ENCODE results near the gene INPP5A.

INPP5A gene

GRCh38 chr10:132536877-132537683 is 507 bp upstream of the INPP5A start:
- H3K27me3 ChIP-seq (ENCODE audit: control insufficient read depth, low read length), result no peaks in the 10 kb centered on the region
- H3K9me3 ChIP-seq (ENCODE audit: control insufficient read depth, insufficient read depth, low read length), result no peaks in the 10 kb centered on the region
- H4K20me1 ChIP-seq (ENCODE audit: control insufficient read depth, insufficient read depth, low read depth, low read length), result no peaks in the 10 kb centered on the region
- H3K79me2 ChIP-seq (ENCODE audit: control insufficient read depth, low read length), result peaks cover 10% of the 10 kb centered on the region
- H3K4me2 ChIP-seq (ENCODE audit: low read length), result peak overlapping the region; percentile 68
- peaks cover 28% of the 10 kb centered on the region for H3K4me1 ChIP-seq (ENCODE audit: control insufficient read depth, low read length)
- H3K9me2 ChIP-seq (replicated peaks; ENCODE audit: control insufficient read depth, low read length), result no peaks in the 10 kb centered on the region
- H3K4me3 ChIP-seq (ENCODE audit: low read length), result peak overlapping the region; percentile 71
- H3K27ac ChIP-seq (ENCODE audit: low read depth, low read length), result no peak overlapping the region
- no peaks in the 10 kb centered on the region for H3K36me3 ChIP-seq (ENCODE audit: control insufficient read depth, low read length)
- TF ChIP-seq CTCF (IDR thresholded peaks at IDR 0.05; ENCODE audit: low read depth, low read length, poor library complexity, severe bottlenecking) (no peak), EZH2phosphoT487 (IDR thresholded peaks at IDR 0.05; ENCODE audit: borderline replicate concordance, low read length) (no peak)
- H3F3A ChIP-seq (ENCODE audit: control insufficient read depth, insufficient read depth), result no peaks in the 10 kb centered on the region

DNA sequence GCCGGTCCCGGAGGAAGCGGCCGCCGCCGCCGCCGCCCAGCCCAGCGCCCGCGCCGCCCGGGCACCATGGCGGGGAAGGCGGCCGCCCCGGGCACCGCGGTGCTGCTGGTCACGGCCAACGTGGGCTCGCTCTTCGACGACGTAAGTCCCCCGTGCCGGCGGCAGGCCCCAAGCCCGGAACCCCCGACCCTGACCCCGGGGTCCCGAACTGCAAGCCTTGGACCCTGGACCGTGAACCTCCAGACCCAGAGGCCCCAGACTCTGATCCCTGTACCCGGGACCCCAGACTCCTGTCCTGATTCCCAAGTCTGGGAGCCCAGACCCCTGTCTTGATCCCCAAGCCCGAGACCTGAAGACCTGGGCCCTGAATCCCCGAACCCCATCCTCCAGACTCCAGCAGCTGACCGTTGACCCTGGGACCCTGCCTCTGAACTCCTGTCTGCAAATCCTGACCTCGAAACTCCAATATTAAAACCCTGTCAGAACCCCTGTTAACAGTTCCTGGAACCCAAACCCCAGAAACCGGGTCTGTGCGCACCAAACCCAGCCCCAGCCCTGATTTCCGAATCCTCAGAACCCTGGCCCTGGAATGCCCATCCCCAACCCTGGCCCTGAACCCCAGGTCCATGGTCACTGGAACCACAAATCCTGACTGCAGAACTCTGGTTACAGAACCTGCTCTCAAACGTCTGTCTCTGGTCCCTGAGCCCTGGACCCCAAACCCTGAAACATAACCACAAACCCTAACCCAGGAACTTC is 623 bp downstream of the INPP5A start:
- Histone ChIP-seq H3K27me3 (ENCODE audit: control insufficient read depth, low read length) (no peaks in the 10 kb centered on the region), H3K9me2 (replicated peaks; ENCODE audit: control insufficient read depth, low read length) (no peaks in the 10 kb centered on the region), H3K4me1 (ENCODE audit: control insufficient read depth, low read length) (peaks cover 28% of the 10 kb centered on the region), H3K4me2 (ENCODE audit: low read length) (peak overlapping the region; percentile 56), H4K20me1 (ENCODE audit: control insufficient read depth, insufficient read depth, low read depth, low read length) (no peaks in the 10 kb centered on the region), H3K4me3 (ENCODE audit: low read length) (peak overlapping the region; percentile 59), H3K79me2 (ENCODE audit: control insufficient read depth, low read length) (peaks cover 10% of the 10 kb centered on the region), H3F3A (ENCODE audit: control insufficient read depth, insufficient read depth) (no peaks in the 10 kb centered on the region), H3K9me3 (ENCODE audit: control insufficient read depth, insufficient read depth, low read length) (no peaks in the 10 kb centered on the region), H3K36me3 (ENCODE audit: control insufficient read depth, low read length) (no peaks in the 10 kb centered on the region), H3K27ac (ENCODE audit: low read depth, low read length) (no peak overlapping the region)
- no peak for TF ChIP-seq CTCF (IDR thresholded peaks at IDR 0.05; ENCODE audit: low read depth, low read length, poor library complexity, severe bottlenecking)
- TF ChIP-seq EZH2phosphoT487 (IDR thresholded peaks at IDR 0.05; ENCODE audit: borderline replicate concordance, low read length), result no peak

- no peaks in the 10 kb centered on the region for H3F3A ChIP-seq (ENCODE audit: control insufficient read depth, insufficient read depth)
- H3K4me1 ChIP-seq (ENCODE audit: control insufficient read depth, low read length), result peaks cover 28% of the 10 kb centered on the region
- peak overlapping the region; percentile 56 for H3K4me2 ChIP-seq (ENCODE audit: low read length)
- peaks cover 13% of the 10 kb centered on the region for H3K79me2 ChIP-seq (ENCODE audit: control insufficient read depth, low read length)
- H3K27me3 ChIP-seq (ENCODE audit: control insufficient read depth, low read length), result no peaks in the 10 kb centered on the region
- no peaks in the 10 kb centered on the region for H3K9me3 ChIP-seq (ENCODE audit: control insufficient read depth, insufficient read depth, low read length)
- H3K4me3 ChIP-seq (ENCODE audit: low read length), result peak overlapping the region; percentile 59
- TF ChIP-seq EZH2phosphoT487 (IDR thresholded peaks at IDR 0.05; ENCODE audit: borderline replicate concordance, low read length) (no peak), CTCF (IDR thresholded peaks at IDR 0.05; ENCODE audit: low read depth, low read length, poor library complexity, severe bottlenecking) (no peak)
- H4K20me1 ChIP-seq (ENCODE audit: control insufficient read depth, insufficient read depth, low read depth, low read length), result no peaks in the 10 kb centered on the region
- H3K27ac ChIP-seq (ENCODE audit: low read depth, low read length), result no peak overlapping the region
- H3K36me3 ChIP-seq (ENCODE audit: control insufficient read depth, low read length), result no peaks in the 10 kb centered on the region
- H3K9me2 ChIP-seq (replicated peaks; ENCODE audit: control insufficient read depth, low read length), result no peaks in the 10 kb centered on the region
Observed at GRCh38 chr10:132538790-132539421, 1.3 kb downstream of the INPP5A start.

Measured in DOHH2 (cell line).